GM18868 (cell line): ENCODE data around the gene ALB.
"Not testable (repeated sequence)": the region's sequence is repeated elsewhere in the genome, so short reads cannot be mapped to it uniquely, and the experiment has no call there.

Source experiments
- ATAC-seq: cut with Tn5 transposase; IDR thresholded peaks from one replicate; pipeline ENCODE4 v1.9.1; 2021; ENCODE audit warnings: mild to moderate bottlenecking, moderate library complexity; ENCODE audit not compliant: unreplicated experiment

Gene ALB

DNA sequence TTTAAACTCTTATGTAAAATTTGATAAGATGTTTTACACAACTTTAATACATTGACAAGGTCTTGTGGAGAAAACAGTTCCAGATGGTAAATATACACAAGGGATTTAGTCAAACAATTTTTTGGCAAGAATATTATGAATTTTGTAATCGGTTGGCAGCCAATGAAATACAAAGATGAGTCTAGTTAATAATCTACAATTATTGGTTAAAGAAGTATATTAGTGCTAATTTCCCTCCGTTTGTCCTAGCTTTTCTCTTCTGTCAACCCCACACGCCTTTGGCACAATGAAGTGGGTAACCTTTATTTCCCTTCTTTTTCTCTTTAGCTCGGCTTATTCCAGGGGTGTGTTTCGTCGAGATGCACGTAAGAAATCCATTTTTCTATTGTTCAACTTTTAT lies at the start of gene ALB:
ALB (plus strand) TSS at position 246 of the 400 bp plus-strand sequence; CDS start at position 287, 41 bp downstream.
- no peak for ATAC-seq

DNA sequence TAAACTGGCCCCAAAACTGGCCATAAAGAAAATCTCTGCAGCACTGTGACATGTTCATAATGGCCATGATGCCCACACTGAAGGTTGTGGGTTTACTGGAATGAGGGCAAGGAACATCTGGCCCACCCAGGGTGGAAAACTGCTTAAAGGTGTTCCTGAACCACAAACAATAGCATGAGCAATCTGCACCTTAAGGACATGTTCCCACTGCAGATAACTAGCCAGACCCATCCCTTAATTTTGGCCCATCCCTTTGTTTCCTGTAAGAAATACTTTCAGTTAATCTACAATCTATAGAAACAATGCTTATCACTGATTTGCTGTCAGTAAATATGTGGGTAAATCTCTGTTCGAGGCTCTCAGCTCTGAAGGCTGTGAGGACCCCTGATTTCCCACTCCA lies 46.9 kb upstream of the ALB start:
- ATAC-seq, result not testable (repeated sequence)

DNA sequence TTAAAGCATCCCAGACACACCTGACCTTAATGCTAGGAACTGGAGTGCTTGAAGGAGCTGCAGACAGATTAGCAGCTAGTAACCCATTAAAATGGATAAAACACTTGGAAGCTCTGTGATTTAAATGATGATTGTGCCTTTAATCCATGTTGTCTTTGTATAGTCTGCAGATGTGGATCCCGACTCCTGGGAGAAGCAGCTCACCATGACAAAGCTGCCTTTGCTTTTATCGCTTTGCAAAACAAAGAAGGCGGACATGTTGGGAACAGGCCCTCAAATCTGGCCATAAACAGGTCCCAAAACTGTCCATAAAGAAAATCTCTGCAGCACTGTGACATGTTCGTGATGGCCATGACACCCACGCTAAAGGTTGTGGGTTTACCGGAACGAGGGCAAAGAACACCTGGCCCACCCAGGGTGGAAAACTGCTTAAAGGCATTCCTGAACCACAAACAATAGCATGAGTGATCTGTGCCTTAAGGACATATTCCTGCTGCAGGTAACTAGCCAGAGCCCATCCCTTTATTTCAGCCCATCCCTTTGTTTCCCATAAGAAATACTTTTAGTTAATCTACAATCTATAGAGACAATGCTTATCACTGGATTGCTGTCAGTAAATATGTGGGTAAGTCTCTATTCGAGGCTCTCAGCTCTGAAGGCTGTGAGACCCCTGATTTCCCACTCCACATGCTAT lies 34.4 kb upstream of the ALB start:
- not testable (repeated sequence) for ATAC-seq

DNA sequence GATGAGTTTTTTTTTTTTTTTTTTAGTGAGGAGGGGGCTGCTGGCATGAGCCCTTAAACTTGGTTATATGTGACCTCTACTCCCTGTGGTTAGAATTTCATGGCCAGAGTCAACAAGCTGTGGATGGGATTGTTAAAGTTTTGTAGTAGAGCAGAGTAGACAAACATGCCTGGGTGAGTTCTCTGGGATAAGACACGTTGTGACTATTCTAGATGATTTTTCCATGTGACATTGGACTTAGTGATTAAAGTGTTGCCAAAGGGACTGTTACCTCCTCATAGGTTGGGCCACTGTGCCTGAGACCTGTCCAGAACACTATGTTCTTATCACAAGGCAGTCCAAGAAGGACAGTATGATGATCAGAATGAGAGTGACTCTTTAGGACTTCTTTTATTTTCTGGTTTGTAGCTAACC lies 28.8 kb upstream of the ALB start:
- no peak for ATAC-seq

DNA sequence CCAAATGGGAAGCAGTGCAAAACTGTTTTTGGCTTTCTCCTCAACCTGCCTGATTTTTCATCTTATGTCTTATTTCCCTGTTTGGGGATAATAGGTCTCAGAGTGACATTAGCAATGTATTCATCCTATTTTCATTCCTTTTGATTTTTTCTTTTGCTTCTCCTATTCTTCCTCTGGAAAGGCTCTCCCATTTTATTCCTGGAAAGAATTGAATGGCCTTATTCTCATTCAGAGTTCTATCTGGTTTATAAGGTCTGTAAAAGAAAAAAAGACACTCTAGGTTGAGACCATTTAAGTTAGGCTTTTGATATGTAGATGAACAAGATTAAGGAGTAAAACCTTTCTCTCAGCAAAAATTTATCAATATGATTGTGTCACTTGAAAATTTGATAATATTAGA lies 27.8 kb upstream of the ALB start:
- no peak for ATAC-seq

DNA sequence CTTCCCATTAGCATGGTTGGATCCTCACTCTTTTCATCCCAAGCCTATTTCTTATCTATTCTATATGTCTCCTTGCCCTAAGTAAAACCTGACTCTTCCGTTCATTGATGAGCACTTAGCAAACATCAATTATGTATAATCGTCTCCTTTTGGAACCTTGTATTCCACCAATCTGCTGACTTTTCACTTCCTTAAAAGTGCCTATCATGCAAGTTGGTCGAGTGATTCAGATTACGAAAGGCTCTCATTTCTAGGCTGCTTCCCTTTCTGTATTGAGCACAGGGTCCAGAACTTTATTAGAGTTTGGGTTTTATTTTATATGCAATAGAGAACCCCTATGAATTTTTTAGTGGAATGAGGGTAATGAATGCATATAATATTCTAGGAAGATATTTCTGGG lies 27.1 kb upstream of the ALB start:
- no peak for ATAC-seq

DNA sequence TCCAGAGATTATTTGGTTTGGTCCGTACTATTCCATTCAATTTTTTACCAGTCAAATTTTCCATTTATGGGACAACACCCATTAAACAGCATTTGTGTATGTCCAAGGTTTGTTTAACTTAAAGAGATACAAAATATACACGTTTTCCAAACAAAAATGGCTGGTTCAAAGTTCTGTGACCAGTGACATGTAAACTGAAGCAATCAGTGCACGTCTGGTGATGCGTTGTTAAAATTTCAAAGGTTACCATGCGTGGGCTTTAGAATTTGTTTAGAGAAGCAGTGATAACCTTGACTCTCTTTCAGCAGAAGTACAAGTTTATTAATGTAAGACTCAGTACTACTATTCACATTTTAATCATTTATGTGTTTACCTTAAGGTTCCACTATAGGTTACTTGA lies 25.2 kb upstream of the ALB start:
- no peak for ATAC-seq

DNA sequence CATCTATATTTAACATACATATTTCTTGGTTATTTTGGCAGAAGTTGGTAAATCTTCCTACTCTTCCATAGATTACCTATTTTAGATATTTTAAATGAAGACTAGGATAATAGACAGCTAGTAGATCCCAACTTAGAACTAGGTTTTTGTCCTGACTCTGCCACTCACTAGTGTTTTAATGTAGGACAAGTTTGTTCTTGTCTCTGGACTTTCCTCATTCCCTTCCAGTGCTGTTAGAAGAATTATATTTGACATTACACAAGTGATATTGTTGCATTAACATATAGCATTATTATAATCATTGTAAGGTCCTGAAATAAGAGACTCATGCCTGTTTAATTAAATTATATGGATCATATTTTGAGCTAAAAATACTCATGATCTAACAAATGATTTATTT lies 24.1 kb upstream of the ALB start:
- ATAC-seq, result no peak

DNA sequence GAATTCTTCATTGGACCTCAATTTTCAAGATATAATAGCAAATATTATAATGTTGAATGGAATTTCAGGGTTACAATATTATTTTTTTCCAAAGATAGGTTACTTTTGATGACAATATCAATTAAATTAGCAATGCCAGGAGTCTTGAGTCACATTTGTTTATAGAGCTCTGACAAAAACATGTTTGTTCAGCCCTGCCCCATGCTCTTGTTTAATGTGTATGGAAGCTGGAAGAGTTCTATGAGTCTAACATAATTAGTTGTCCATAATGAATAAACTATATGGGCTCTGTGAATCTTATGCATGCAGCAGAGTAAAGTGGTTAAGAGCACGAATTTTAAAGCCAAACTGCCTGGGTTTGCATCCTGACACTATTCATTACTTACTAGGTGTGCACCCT lies 22.9 kb upstream of the ALB start:
- no peak for ATAC-seq

DNA sequence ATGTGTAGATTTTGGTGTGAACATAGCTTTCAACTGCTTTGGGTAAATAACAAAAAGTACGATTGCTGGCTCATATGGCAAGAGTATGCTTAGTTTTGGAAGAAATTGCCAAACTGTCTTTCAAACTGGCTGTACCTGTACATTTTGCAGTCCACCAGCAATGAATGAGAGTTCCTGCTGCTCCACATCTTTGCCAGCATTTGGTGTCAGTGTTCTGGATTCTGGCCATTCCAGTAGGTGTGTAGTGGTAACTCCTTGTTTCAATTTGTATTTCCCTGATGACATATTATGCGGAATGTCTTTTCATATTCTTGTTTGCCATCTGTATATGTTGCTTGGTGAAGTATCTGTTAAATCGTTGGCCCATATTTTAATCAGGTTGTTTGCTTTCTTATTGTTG lies 20.6 kb upstream of the ALB start:
- ATAC-seq, result no peak

DNA sequence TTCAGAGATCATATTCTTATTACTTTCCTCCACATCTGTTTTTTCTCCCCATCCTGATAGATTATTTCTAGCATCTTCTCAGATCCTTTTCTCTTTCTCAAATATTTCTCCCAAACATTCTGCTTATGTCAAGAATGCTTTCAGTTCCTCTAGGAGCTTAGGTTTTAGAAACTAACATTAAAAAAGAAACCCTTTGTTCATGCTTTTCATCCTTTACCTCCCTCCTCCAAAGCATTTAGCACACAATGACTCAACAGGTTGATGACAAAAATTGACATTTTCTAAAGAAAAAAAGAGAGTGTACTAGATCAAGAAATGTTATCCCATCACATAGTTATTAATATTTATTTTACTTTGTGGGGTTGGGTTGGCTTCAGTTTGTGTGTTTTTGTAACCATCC lies 16.5 kb upstream of the ALB start:
- ATAC-seq, result peak; percentile 74

DNA sequence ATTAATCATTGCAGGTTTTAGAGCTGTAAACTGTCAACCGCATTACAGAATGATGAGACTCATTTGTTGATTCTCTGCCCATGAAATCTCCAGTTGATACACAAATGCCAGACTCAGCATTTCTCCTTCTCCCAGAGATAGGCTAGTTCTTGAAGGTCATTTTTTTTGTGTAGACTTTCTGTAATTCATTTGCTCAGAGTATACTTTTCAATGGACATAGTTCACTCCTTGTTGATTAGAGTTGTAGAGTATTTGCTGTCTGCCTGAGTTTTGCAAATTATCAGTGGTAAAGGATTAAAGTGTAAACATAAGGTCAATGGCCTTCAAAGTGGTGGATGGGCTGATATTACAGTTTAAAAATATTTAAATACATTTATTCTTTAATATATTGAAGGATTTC lies 15.2 kb upstream of the ALB start:
- no peak for ATAC-seq

DNA sequence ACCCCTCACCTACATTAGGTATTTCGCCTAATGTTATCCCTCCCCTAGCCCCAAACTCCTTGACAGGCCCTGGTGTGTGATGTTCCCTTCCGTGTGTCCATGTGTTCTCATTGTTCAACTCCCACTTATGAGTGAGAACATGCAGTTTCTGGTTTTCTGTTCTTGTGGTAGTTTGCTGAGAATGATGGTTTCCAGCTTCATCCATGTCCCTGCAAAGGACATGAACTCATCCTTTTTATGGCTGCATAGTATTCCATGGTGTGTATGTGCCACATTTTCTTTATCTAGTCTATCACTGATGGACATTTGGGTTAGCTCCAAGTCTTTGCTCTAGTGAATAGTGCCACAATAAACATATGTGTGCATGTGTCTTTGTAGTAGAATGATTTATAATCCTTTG lies 14.4 kb upstream of the ALB start:
- ATAC-seq, result not testable (repeated sequence)

DNA sequence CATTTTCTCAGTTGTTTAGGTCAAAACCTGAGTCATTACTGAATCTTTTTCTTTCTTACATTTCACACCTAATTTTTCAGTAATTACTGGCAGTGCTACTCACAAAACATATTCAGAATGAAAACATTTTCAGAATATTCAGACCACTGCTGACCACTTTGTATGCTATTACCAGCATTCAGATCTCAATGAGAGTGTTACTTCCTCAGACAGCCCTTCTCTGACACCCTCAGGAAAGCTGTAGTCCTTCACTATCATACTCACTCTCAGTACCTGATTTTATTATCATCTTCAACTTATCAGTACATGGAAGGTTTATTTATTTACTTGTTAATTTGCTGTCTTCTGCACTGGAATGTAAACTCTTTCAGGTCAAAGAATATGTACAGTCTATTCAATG lies 12.3 kb upstream of the ALB start:
- no peak for ATAC-seq

DNA sequence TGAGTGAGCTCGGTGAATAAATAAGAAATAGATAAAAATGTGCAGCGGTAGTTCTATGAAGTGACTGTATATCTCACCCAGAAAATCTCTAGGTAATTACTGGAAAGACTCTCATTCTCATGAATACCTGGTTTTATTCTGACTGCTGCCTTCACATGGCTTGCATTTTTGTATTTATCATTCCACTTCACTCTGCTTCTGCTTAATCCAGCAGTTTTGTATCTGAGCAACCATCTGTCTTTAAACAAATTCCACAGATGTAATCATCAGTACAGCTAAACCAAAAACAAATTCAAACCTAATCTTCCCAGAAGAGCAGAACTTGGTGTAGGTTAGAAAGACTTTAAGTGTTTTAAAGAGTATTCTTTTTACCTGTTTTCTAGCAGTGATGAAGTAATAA lies 11.2 kb upstream of the ALB start:
- no peak for ATAC-seq

DNA sequence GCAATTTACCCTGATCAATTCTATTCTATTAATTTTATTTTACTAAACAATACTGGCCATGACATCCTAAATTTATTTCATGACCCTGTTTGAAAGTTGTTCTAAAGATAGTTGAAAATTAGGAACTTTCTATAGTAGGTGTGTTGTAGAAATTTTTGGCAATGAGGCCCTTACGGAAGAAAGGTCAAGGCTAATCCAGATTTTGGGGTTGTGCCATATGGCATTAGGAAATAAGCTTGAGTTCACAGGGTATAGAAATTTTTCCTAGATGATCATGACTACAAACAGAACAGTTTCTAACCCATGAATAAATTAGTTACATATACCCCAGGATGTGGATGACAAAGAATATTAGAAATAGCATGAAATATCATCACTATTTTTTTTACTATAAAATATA lies 7.8 kb upstream of the ALB start:
- ATAC-seq, result no peak

DNA sequence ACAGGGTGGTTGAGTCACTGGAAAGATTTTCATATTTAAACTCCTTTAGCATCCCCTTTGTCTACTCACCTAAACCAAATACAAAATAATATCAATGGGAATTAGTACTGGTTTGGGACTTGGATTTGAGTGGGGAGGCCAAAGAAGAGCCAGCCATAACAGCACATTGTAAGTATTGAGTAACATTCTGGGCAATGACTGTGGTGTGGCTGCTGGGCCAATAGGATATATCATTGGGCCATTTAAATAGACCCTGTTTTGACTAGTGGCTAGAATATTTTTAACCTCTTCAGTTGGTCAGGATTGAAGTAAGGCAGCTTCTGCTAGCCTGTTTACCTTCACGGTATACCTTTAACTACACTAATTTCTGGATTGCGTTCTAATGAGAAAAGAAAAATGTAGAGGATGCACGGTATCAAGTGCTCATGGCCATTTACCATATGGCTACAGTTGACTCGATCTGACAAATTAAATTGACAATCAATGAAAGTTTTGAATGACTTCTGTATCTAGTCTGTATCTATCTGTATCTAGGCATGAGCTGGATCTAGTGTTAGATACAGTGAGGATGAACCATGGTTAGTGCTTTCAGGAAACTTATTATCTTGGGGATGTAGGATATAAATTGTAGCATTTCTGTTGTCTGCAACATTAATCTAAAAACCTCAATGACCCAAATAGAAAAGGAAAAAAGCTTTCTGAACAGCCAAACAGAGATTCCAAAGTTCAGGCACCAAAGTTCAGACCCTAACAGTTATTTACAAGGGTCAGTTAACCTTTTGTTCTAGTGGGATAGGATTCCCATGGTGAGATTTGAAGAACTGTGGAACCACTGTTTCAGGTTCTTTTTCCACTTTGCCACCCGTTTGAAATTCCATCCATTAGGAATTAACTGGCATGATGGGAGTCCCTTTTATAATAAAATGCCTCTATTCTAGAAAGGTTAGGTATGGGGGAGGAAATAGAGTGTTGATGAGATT lies 6.8 kb upstream of the ALB start:
- ATAC-seq, result no peak

DNA sequence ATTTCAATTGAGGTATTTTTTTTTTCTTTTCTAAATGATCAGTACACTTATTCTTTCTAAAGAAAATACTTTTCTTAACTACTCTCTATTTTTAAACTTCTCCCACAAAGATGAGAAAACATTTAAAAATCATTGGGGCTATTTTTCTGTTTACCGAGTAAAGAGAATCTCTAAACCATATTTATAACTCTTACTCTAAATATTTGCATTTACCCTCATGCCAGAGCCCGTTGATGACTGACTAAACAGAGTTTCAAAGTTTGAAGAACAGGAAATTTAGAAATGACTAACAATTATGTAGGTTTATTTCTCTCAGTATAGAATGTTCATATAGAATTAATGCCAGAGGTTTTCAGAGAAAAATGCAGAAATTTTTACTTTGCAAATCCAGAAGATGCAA lies 2.7 kb upstream of the ALB start:
- ATAC-seq, result no peak

DNA sequence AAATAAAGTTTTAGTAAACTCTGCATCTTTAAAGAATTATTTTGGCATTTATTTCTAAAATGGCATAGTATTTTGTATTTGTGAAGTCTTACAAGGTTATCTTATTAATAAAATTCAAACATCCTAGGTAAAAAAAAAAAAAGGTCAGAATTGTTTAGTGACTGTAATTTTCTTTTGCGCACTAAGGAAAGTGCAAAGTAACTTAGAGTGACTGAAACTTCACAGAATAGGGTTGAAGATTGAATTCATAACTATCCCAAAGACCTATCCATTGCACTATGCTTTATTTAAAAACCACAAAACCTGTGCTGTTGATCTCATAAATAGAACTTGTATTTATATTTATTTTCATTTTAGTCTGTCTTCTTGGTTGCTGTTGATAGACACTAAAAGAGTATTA lies 370 bp downstream of the ALB start:
- no peak for ATAC-seq

DNA sequence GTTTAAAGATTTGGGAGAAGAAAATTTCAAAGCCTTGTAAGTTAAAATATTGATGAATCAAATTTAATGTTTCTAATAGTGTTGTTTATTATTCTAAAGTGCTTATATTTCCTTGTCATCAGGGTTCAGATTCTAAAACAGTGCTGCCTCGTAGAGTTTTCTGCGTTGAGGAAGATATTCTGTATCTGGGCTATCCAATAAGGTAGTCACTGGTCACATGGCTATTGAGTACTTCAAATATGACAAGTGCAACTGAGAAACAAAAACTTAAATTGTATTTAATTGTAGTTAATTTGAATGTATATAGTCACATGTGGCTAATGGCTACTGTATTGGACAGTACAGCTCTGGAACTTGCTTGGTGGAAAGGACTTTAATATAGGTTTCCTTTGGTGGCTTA lies 1.1 kb downstream of the ALB start:
- ATAC-seq, result no peak

DNA sequence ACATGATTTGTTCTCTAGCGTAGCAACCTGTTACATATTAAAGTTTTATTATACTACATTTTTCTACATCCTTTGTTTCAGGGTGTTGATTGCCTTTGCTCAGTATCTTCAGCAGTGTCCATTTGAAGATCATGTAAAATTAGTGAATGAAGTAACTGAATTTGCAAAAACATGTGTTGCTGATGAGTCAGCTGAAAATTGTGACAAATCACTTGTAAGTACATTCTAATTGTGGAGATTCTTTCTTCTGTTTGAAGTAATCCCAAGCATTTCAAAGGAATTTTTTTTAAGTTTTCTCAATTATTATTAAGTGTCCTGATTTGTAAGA lies 2.4 kb downstream of the ALB start:
- ATAC-seq, result no peak

DNA sequence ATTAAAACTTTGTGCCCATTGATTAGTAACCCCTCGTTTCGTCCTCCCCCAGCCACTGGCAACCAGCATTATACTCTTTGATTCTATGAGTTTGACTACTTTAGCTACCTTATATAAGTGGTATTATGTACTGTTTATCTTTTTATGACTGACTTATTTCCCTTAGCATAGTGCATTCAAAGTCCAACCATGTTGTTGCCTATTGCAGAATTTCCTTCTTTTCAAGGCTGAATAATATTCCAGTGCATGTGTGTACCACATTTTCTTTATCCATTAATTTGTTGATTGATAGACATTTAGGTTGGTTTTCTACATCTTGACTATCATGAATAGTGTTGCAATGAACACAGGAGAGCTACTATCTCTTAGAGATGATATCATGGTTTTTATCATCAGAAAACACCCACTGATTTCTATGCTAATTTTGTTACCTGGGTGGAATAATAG lies 3.2 kb downstream of the ALB start:
- ATAC-seq, result no peak
